Measurements from ENCODE around the gene CCL18. TPM values are rescaled to one million over a fixed set of nuclear protein-coding genes. Genes with fewer than 3 reads are reported as not detected.

CCL18 gene
- total and polyA plus RNA-seq, 2 of the 4 experiments (the other 2 are of a cell fraction) = not detected

GRCh38 chr17:36030956-36031355 is 33.1 kb upstream of the CCL18 start:
- Histone ChIP-seq H3K4me1 (ENCODE audit: control insufficient read depth, insufficient read depth, low read length) (no peaks in the 10 kb centered on the region), H3K23ac (ENCODE audit: low read depth, low read length) (no peak overlapping the region), H4K5ac (ENCODE audit: low read depth, low read length) (no peak overlapping the region), H3K18ac (ENCODE audit: low read depth, low read length) (no peak overlapping the region), H2AFZ (replicated peaks; ENCODE audit: low read length, poor library complexity) (no peak overlapping the region), H4K91ac (ENCODE audit: insufficient read depth, low read depth, low read length) (no peak overlapping the region), H2BK5ac (ENCODE audit: low read depth, low read length, poor library complexity, severe bottlenecking) (no peak overlapping the region), H2AK5ac (ENCODE audit: low read depth, low read length) (no peak overlapping the region), H3K9ac (ENCODE audit: low read depth, low read length) (no peak overlapping the region), H3K4me3 (ENCODE audit: insufficient read depth, low read depth, low read length) (no peak overlapping the region), H3K27ac (ENCODE audit: insufficient read depth, low read length) (no peak overlapping the region), H3K9me1 (ENCODE audit: insufficient read depth, low read length) (no peaks in the 10 kb centered on the region), H4K8ac (ENCODE audit: low read depth in 2 of 2, low read length in 2 of 2) (no peak overlapping the region), H3K36me3 (ENCODE audit: control insufficient read depth, insufficient read depth, low read length) (no peaks in the 10 kb centered on the region), H3K79me1 (ENCODE audit: low read depth in 1 of 2, low read length in 2 of 2) (no peaks in the 10 kb centered on the region), H2AK9ac (replicated peaks; ENCODE audit: low read depth, low read length, poor library complexity) (no peak overlapping the region), H3K9me3 (ENCODE audit: control insufficient read depth, insufficient read depth, low read length) (no peaks in the 10 kb centered on the region), H2BK120ac (ENCODE audit: low read depth, low read length) (no peak overlapping the region), H3K4me2 (ENCODE audit: low read depth, low read length) (no peak overlapping the region), H2BK20ac (ENCODE audit: low read depth, low read length) (no peak overlapping the region), H3K56ac (ENCODE audit: extremely low read depth, insufficient read depth, low read length) (no peak overlapping the region), H4K20me1 (ENCODE audit: insufficient read depth, low read length) (no peaks in the 10 kb centered on the region), H3K14ac (replicated peaks; ENCODE audit: low read depth, low read length) (no peak overlapping the region), H2BK15ac (ENCODE audit: low read depth, low read length) (no peak overlapping the region), H3K27me3 (ENCODE audit: control insufficient read depth, insufficient read depth, low read length) (no peaks in the 10 kb centered on the region), H3K4ac (ENCODE audit: low read depth, low read length) (no peak overlapping the region)
- BruUV-seq (replicated peaks) = no TSS peak
- no CpG with 5 or more reads among the region's 1 CpG for WGBS, 2 experiments (ENCODE audit: extremely low coverage in 2 of 2, insufficient read length in 1 of 2)
- intact Hi-C loops (cut with micrococcal nuclease) (no loop called here), in situ Hi-C loops (cut with MboI; ENCODE audit: low sequenced_read_pairs) (no loop called here), dilution Hi-C loops (cut with HindIII; ENCODE audit: low sequenced_read_pairs, unreplicated experiment) (no loop called here)
- ATAC-seq (ENCODE audit: low read depth) (no peak), DNase-seq (no peak)
- POLR2A ChIA-PET (ENCODE audit: unreplicated experiment) = no interaction called here
- no peak for TF ChIP-seq CTCF (conservative IDR thresholded peaks at IDR 0.05; ENCODE audit: low read depth, low read length)
- TF ChIP-seq MAZ (IDR thresholded peaks at IDR 0.05; ENCODE audit: borderline replicate concordance, low read depth, low read length) = no peak
- no peak for TF ChIP-seq CHD1 (IDR thresholded peaks at IDR 0.05; ENCODE audit: low read depth, low read length)
- no peak for TF ChIP-seq CEBPB (IDR thresholded peaks at IDR 0.05; ENCODE audit: low read depth, low read length)
- TF ChIP-seq MAFK (IDR thresholded peaks at IDR 0.05; ENCODE audit: low read depth, low read length) = no peak
- no peak for TF ChIP-seq ELK1 (IDR thresholded peaks at IDR 0.05; ENCODE audit: borderline replicate concordance, low read depth, low read length)
- TF ChIP-seq POLR2A (IDR thresholded peaks at IDR 0.05; ENCODE audit: low read depth, low read length) = no peak
- TF ChIP-seq SMC3 (IDR thresholded peaks at IDR 0.05; ENCODE audit: low read depth, low read length) = no peak
- TF ChIP-seq RAD21 (IDR thresholded peaks at IDR 0.05; ENCODE audit: low read length) = no peak
- no peak for TF ChIP-seq FOS (IDR thresholded peaks at IDR 0.05; ENCODE audit: low read depth, low read length)
- TF ChIP-seq NFE2L2 (IDR thresholded peaks at IDR 0.05; ENCODE audit: low read depth, low read length) = no peak
- CTCF ChIA-PET = no interaction called here
